DMS 273 treated with DMSO at 0.1 percent for 48 hours (cell line): ENCODE measurements around the gene IQGAP2.
"Not testable (repeated sequence)": the region's sequence is repeated elsewhere in the genome, so short reads cannot be mapped to it uniquely, and the experiment has no call there.

Experiments used
- DNase-seq: peaks from one replicate; lab custom pipeline; 2025; lab: John Stamatoyannopoulos, UW

Gene IQGAP2

DNA sequence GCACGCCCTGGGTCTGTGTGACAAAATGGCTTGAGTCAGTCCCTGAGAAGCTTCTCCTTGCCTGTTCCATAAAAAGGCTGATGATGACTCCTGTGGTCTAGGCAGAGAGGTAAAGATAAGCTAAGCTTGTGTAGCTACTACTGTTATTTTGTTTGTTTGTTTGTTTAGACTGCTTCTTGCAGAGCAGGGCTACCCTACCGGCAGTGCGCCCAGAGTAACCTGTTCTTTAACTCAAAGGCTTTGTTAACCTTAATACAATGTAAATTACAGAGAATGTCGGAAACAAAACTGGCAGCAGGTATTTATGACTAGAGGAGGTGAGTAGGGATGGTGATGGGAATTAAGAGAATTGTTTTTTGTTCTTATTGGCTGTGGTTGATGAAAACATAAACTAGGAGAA lies 132.5 kb downstream of the IQGAP2 start:
- DNase-seq = no peak

DNA sequence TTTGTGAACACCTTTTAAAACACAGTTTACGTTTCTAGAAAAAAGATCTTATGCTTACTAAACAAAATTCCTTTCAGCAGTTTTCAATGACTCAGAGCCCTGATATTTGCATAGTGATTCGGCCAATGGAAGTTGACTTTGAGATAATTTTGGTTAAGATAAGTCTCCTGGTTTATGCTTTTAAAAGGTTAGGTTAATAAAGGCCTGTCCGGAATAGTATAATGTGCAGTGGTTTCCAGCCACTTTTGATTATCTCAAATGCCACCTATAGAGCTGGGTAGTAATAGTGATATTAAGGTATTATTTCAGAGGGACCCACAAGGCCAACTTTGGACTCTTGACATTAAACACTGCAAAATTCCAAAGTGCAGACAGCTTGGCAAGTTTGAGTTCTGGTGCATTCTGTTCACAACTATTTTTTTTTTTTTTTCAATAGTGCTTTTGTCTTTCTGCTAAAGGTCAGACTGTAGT lies 134.0 kb downstream of the IQGAP2 start:
- DNase-seq = no peak

DNA sequence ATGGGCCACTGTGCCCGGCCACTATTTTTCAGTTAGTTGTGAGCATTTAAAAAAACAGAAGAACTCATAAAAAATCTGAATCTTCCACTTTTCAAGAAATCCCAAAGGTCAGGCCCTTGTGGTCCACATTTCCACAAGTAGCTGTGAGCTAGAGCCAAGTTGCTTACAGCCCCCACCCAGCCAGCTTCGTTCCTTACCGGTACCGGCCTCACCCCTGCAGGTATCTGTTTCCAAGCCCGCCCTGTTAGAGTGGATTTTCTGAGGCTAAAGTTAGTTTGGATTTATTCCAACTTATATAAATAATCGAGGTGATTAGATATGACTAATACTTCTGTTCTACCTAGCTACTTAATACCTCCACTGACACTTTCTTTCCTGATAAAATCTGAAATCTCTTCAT lies 139.2 kb downstream of the IQGAP2 start:
- DNase-seq = no peak

- DNase-seq = no peak
Measured at GRCh38 chr5:76542887-76543690, 140.0 kb downstream of the IQGAP2 start.

DNA sequence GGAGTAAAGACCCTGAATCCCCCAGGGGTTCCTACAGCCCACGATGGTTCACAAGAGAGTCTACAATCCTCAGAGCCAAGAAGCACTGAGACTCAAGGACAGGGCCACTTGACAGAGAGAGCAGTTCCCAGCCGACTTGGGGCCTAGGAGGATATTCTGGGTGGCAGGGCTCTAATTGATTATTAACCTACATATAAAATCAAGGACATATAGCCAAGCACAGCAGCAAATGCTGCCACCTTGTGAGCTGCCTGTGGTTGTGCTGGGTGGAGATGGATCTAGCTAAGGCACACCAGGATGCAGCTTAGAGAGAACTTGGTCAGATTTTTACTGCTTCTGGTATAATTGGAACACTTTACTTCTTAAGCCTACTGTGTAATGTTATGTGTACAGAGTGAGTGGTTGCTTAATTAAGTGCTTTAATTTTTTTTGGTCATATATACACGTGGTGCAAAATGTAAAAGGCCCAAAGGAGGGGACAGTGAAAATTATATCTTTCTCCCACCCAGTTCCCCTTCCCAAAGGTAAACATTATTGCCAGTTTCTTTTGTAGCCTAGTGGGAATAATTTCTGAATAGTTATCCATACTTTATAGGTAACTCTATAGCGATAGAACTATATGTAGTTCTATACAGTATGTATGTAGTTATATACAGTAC lies 141.3 kb downstream of the IQGAP2 start:
- no peak for DNase-seq

DNA sequence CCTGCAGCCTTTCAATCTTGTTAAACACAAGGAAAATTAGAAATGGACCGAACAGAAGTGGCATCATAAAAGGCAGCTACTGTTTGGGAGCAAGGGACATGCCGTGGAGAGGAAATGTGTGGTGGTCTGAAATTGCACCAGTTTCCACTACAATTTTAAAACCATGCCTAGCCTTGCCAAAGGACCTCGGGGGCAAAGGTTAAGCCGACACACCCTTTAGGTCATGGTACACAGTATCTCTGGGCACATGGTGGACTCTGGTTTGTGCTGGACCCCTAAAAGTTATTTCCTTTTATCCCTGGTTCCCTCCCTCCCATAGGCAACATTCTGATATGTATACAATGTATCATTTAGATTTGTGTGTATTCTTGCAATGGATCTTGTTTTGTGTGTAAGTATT lies 142.1 kb downstream of the IQGAP2 start:
- DNase-seq = no peak

DNA sequence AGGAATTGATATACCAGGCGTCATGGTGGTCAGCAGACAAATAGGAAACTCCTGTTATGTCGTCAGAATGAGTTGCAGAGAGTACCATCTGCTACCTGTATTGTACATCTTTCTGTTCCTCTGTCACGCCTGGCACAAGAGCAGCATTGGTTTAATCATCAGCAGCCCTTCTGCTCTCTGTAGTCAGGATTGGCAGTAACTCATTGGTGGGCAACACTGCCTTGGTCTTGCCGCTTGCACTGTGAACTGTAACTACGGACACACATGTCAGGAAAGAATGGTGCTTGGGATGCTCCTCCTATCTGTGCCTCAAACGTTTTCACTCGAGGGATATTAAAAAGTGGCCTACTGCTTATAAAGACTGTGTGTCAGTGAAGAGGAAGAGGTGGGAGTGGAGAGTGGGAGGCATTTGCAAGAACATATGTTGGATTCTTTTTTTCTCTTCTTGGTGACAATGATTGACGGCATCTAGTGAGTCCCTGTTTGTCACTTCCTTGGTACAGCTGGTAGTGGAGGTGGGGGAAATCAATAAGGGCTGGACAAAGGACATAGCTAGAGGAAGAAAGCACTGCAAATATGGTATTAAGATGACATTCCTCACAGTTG lies 143.5 kb downstream of the IQGAP2 start:
- DNase-seq = no peak

DNA sequence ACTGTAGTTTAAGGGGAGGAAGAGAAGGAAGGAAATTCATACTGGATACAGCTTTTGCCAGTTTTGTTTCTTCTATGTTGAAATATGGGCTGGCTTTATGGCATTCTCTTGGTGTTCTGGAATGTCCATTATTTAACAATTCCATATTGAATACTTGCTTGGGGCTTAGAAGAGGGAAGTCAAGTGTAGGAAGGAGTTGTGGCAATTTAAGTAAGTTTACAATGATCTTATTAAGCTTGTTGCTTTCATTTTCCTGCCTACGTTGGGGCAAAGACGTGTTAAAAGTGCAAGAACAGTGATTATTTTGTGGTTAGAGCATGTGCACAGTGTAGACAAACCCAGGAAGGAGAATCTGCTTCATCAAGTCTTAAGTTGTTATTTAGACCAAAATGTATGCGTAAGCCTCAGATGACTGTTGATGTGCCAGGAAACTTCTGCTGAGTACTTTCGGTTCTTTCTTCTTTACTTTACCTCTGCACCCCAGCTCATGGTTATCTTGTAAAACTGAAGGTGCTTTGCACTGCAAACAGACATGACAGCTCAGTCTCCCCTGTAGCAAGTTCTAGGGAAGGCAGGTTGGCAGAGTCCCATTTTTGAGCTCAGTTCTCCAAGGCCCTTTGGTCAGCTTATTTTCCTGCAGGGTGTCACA lies 144.3 kb downstream of the IQGAP2 start:
- DNase-seq = no peak

DNA sequence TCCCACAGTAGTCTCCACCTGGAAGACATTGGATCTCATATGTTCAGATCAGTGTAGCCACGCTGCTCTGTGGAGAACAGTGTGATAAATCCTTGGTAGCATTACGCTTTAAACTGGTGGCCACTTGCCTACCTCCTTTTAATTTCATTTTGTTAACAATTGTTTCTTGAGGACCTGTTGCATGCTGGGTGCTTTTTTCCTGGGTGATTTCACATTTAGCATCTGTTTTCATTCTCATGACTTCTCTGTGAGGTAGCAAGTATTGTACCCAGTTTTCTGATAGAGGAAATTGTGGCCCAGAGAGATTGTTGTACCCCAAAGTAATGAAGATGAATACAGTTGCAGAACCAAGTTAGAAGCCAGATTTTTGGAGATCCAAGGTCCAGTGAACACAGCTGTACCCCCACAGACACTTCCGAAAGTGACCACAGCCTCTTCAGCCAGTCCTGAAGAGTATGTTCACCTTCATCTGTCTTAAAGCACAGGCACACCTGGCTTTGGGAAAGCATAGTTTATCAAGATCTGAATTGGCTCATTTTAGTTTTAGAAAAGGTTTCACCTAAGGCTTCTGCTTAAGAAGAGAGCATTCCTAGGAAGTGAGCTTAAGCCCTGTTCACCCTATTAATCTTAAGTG lies 144.9 kb downstream of the IQGAP2 start:
- DNase-seq = no peak

GRCh38 chr5:76548525-76549229 lies 145.6 kb downstream of the IQGAP2 start:
- no peak for DNase-seq

DNA sequence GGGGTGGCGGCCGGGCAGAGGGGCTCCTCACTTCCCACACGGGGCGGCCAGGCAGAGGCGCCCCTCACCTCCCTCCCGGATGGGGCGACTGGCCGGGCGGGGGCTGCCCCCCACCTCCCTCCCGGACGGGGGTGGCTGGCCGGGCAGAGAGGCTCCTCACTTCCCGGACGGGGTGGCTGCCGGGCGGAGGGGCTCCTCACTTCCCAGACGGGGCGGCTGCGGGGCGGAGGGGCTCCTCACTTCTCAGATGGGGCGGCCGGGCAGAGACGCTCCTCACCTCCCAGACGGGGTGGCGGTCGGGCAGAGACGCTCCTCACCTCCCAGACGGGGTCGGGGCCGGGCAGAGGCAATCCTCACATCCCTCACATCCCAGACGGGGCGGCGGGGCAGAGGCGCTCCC lies 147.8 kb downstream of the IQGAP2 start:
- not testable (repeated sequence) for DNase-seq

- no peak for DNase-seq
Measured at GRCh38 chr5:76552546-76552945, 149.5 kb downstream of the IQGAP2 start.

DNA sequence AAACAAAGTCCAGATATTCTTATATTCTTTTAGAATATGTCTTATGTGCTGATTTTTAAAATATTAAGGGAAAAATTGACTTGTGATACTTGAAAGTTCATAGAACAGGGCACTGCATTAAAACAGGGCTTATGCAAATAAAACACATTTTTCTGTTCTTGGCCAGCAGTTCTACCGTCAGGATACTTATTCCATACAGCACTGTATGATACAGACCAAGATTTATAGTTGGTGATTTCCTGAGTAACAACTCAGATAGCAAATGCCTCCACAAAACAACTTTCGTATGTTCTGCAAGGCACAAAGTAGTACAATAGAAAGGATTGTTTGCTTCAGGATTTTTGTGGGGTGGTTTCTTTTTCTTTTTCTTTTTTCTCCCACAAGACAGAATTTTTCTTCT lies 150.2 kb downstream of the IQGAP2 start:
- DNase-seq = no peak

DNA sequence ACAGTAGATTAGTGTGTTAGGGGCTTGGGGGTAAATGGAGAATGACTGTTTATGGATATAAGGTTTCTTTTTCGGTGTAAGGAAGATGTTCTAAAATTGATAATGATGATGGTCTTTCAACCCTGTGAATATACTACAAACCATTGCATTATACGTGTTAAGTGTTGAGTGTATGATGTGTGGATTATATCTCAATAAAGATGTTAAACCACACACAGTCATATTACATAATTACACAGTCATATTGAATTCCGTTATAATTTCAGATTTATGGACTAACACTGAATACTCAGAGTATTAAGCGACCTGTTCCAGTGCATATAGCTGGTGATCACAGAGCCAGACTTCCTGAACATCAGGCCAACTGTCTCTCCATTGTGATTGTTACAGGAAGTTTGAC lies 152.0 kb downstream of the IQGAP2 start:
- DNase-seq = no peak

DNA sequence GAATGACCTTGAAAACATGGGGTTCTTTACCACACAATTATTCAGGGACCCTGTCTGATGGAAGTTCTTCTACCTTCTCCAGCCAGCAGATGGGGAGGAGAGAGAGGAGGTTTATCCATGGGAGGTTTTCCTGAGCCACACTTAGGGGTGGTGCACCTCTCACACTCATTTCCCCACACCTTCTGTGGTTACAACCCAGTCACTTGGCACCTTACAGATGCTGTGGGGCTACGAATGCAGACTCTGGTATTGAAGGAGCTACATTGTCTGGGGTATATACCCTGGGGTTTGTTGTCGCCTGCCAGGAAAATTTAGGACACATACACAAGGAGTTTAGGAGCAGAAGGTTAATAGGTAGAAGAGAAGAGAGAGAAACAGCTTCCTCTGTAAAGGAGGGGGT lies 152.6 kb downstream of the IQGAP2 start:
- DNase-seq = no peak

DNA sequence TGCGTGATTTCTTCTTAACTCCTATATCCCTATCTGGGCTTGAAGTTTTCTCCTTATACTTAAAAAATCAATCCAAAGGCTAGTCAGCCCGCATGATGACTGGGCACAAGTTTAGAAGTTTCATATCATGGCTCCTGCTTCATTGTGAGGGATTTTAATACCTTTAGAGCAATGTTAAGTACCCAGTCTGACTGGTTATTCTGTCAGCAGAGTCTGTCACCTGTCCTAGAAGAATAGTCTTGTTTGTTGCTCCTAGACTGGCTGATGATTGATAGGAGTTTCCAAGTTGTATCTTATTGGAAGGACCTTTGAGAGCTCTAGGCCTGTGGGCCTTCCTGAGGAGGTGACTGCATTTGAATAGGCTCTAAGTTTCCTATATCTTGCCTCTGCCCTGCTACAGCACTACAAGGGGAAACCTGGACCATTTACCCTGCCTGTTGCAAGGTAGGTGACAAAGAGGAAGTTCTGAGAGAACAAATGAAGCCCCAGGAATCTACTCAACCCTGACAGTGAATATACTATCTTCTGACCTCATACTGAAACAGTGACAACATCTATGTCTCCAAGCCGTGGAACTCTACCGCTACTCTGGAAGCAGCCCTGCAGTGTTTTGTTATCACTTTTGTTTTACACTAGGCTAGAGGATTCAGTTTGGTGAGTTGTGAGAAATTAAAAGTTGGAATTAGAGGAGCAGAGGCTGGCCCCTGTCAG lies 153.6 kb downstream of the IQGAP2 start:
- no peak for DNase-seq

DNA sequence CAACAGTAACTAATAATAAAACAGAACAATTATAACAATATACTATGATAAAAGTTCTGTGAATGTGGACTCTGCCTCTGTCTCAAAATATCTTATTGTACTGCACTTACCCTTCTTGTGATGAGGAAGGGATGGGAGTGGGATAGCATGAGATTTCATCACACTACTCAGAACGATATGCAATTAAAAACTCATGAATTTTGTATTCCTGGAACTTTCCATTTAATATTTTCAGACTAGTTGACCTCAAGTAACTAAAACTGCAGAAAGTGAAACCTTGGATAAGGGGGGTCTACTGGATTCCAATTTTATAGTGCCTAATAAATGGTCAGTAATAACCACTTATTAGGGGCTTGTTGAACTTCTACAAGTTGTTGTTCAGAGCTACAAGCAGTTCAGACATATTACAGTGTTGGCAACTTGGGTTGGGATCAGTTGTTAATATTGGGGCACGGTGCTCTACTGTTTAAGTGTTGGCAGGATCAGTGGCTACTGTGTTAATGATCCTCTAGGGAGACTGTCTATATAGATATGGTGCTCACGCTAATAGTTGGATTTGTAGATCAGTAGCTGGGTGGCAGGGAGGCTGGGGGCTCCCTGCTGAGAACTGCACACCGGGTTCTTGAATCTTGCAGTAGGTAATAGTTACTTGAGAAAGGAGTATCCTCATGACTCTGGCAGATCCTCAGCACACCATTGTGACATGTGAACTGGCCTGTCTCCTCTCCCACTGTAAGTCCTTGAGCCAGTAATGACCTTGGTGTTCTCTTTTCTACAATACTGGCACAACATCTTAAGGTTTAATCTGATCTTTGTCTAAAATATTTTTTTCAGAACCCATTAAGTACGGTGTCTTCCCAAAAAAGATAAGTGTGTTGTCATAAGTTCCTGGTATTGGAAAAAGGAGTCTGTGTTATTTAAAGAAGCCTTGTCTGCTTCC lies 158.1 kb downstream of the IQGAP2 start:
- DNase-seq = no peak

GRCh38 chr5:76561959-76562358 lies 158.9 kb downstream of the IQGAP2 start:
- no peak for DNase-seq

GRCh38 chr5:76565009-76565408 lies 161.9 kb downstream of the IQGAP2 start:
- DNase-seq = no peak

DNA sequence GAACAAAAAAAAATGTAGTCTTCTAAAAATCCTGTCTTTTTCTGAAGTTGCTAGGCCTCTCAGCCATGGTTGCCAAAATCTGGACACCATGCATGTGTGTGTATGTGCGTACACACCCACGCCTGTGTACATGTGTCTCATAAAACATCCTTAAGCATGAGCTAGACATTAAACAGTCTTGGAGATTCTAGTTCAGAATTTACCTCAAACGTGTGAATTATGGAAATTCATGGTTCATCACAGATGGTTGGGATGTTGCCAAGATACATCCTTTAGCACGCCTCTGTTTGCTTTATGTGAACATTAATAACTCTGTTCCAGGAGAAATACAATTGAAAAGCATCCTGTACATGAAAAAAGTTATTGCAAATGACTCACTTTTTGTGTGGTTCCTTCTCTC lies 167.1 kb downstream of the IQGAP2 start:
- DNase-seq = no peak
